GM19468 (cell line): ENCODE measurements around the gene EFCAB5.
"Not testable (repeated sequence)": the region's sequence is repeated elsewhere in the genome, so short reads cannot be mapped to it uniquely, and the experiment has no call there.

Experiments
- ATAC-seq: cut with Tn5 transposase; IDR thresholded peaks from one replicate; pipeline ENCODE4 v1.9.1; 2021; ENCODE audit warnings: mild to moderate bottlenecking, moderate library complexity, moderate number of reproducible peaks; ENCODE audit not compliant: unreplicated experiment; ENCODE audit errors: extremely low read depth

Gene EFCAB5

GRCh38 chr17:30134551-30134950, 193.1 kb downstream of the EFCAB5 start:
- ATAC-seq, result no peak

DNA sequence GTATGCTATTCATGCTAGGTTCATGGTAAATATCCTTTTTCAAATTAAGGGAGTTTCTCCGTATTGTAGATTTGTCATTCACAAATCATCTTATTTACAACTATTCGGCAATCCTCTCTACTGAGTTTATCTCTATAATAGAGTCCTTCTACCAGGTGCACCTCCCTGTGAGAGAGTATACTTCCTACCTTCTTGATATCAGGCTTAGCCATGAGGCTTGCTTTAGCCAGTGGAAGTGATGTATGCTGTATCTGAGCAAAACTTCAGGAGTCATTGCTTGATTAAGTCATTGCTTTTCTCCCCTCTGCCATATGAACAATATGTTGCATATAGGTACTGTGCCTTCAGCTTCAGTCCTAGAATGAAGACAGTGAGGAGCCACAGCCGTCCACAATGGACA, 195.7 kb downstream of the EFCAB5 start:
- ATAC-seq, result no peak

GRCh38 chr17:30147860-30148259, 206.4 kb downstream of the EFCAB5 start:
- ATAC-seq, result not testable (repeated sequence)

DNA sequence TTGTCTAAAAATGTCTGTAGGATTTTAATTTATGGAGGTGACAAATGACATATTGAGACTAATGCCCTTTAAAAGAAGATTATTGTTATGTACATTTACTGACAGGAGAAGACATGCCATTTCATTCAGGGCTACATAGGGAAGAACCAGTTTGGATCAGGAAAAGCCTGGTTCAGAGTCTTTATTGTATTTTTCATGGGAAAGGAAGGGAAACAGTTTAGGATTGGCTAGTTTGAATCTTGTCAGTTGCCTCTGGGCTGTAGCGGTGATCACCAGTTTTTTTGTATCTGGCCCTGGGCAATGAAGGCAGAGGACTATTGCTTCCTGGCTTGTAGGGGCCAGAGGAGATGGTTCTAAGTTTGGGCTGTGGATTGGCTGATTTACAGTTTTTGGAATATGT, 206.9 kb downstream of the EFCAB5 start:
- no peak for ATAC-seq

DNA sequence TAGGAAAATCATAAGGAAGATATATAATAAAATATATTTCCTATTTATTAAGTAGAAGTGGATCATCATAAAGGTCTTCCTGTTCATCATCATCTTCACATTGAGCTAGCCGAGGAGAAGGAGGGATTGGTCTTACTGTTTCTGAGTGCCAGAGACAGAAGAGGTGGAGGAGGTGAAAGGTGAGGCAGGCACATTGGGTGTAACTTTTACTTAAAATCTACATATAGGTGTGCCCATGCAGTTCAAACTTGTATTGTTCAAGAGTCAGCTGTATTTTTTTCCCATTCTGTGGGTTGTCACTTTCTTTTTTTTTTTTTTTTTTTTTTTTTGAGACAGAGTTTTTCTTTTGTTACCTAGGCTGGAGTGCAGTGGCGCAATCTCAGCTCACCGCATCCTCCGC, 210.0 kb downstream of the EFCAB5 start:
- ATAC-seq, result no peak

DNA sequence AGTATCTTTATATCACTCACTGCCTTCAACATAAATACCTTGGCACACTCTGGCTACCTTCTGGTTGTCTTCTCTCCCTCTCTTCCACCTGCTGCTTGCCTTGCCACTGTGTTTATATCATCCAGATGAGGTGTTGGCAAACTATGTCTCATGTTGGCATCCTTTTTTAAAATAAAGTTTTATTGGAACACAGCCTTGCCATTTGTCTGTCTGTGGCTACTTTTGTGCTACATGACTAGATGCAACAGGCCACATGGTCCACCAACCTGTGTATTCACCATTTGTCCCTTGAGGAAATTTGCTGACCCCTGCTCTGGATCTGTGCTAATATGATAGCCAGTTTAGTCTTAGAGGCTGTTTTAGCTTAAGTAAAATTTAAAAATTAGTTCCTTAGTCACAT, 212.0 kb downstream of the EFCAB5 start:
- no peak for ATAC-seq

GRCh38 chr17:30155389-30155788, 214.0 kb downstream of the EFCAB5 start:
- ATAC-seq, result no peak
